Pons (tissue), 1 donor: ENCODE results near the gene TRPT1.
"Not testable (repeated sequence)": the region's sequence is repeated elsewhere in the genome, so short reads cannot be mapped to it uniquely, and the experiment has no call there.

Experiments
- DNase-seq: peaks from one replicate; pipeline ENCODE4 v3.0.0-alpha.2; 2016; ENCODE audit warnings: low spot score

The TRPT1 gene

DNA sequence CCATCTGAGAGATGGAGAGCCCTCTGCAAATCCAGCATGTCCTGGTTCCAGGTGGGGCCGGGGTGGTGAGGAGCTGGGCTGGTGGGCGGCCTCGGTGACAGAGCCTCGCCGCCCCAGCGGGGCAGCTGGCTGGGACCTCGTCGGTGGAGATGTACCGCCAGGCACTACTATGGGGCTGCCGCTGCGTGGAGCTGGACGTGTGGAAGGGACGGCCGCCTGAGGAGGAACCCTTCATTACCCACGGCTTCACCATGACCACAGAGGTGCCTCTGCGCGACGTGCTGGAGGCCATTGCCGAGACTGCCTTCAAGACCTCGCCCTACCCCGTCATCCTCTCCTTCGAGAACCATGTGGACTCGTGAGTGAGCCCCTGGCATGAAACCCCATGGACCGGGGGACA is 32.4 kb upstream of the TRPT1 start:
- DNase-seq: no peak

DNA sequence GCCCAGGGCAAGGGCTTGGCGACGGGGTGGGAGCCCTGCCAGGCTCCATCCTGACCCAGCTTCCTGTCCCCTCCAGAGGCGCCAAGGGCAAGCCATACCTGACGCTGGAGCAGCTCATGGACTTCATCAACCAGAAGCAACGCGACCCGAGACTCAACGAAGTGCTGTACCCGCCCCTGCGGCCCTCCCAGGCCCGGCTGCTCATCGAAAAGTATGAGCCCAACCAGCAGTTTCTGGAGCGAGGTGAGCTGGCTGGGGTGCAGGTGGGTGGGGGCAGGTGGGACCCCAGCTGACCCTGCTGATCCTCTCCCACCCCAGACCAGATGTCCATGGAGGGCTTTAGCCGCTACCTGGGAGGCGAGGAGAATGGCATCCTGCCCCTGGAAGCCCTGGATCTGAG is 30.3 kb upstream of the TRPT1 start:
- no peak for DNase-seq

DNA sequence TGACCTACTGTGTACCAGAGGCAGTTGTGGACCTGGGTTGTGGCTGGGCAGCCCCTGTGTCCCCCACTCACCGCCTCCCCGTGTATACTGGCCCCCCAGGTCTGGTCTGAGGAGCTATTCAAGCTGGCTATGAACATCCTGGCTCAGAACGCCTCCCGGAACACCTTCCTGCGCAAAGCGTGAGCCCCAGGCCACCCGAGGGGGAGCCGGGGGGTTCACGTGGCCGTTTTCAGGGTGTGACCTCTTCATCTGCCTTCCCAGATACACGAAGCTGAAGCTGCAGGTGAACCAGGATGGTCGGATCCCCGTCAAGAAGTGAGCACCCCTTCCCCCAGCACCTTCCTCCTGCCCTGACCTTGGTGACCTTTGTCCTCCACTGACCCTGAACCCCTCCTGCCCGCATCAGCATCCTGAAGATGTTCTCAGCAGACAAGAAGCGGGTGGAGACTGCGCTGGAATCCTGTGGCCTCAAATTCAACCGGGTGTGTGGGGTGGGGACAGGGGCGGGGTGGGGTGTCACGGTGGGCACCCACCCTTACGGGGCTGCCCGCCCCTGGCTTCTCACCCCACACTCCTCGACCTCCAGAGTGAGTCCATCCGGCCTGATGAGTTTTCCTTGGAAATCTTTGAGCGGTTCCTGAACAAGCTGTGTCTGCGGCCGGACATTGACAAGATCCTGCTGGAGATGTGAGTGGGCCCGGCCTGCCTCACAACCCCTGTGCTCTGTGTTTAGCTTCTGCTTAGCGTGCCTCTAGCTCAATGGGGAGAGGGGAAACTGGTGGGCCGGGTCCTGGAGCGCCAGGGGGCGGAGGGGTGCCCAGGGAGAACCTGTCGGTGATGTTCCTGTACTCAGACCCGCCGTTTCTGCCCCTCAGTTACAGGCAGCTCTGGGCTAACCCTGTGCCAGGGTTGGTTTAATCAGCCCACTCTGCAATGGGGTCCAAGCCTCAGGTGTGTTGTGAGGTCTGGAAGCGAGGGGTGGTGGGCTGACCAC is 29.4 kb upstream of the TRPT1 start:
- no peak for DNase-seq

DNA sequence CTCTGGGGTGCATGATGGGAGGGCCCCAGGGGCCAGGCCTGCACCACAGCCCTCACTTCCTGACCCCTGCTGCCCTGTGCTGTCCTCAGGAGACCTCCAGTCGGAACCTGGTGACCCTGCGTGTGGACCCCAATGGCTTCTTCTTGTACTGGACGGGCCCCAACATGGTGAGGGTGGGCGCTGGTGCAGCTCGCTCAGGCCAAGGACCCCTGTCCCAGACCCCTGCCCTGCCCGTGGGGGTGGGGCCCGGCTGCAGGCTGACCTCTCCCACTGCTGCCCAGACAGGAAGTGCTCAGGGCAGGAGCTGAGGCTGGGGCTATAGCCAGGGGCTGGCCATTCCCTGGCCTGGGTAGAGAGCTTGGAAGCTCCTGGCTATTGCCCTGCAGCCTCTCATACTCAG is 28.3 kb upstream of the TRPT1 start:
- no peak for DNase-seq

DNA sequence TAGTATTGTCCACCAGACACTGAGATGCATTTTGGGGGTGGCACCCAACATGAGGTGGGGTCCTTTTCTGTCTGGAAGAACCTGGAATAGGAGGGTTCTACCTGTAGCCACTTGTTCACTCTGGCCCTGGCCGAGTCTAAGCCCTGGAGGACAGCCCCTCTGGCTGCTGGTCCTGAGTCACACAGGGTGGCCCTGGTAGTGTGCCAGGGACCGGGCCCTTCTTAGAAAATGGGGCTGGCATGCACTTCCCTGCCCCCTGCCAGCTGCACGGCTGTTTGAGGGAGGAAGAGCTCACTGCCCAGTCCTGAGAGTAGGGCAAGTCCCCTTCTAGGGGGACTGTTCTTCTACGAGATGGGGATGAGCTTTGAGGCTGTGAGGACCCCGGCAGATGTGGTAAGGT is 27.5 kb upstream of the TRPT1 start:
- no peak for DNase-seq

DNA sequence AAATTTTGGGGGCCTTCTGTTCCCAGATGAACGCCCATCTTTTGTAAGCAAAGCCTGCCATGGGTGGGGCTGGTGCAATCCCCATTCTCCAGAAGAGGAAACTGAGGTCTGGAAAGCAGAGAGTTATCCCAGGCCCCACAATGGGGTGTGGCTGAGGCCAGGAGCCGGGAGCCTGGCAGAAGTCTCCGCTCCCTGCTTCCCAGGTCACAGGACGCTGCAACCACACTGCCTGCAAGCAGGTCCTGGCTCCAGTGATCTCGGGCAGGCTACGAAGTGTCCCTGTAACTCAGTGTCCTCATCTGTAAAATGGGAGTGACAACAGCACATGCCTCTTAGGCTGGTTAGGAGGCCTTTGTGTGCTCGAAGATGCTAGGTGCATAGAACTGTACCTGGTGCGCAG is 27.1 kb upstream of the TRPT1 start:
- no peak for DNase-seq

DNA sequence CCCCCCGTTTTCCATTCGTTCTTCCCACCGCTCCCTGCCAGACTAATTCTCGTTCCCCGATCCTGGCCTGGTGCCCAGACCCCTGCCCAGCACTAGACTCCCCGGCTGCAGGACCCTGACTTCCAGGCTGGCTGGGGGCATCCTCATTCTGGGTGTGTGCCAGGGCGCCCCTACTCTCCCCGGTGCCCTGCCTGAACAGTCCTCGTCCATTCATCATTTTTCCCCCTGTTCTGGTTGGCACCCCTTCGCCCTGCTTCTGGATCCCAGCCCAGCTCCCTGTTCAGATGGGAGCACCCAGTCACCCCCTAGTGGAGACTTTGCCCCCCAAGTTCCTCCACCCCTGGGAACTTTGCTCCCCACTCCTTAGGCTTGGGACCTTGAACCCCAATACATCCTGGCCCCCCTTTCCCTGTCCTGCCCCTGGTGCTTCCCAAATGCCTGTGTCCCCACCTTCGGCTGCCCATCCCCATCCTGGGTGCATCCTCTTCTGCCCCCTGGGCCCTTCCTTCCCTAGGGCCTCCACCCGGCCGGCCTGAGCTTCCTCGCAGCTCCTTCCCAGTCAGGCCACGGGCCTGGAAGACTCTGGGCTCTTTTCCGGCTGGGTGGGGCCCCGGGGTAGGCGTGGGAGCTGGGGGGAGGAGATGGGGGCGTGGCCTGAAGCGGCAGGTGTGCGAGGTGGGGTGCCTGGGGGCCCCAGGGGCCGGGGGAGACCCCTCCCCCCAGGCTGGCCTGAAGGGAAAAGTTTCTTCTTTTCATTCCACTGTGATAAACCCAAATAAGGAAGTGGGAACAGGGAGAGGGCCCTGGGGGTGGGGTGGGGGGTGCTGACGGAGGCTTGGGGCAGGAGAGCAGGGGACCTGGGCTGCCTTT is 26.3 kb upstream of the TRPT1 start:
- DNase-seq: no peak

DNA sequence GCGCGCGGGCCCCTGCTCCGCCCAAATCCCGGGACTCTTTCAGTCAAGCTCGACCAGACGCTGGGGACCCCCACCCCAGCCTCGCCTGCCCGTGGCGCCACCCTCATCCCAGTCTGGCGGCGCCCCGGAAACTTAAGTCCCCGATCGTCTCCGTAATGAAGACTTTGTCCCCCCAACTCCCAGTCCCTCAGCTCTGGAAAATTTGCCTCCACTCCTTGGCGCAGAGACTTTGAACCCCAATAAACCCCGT is 25.7 kb upstream of the TRPT1 start:
- no peak for DNase-seq

DNA sequence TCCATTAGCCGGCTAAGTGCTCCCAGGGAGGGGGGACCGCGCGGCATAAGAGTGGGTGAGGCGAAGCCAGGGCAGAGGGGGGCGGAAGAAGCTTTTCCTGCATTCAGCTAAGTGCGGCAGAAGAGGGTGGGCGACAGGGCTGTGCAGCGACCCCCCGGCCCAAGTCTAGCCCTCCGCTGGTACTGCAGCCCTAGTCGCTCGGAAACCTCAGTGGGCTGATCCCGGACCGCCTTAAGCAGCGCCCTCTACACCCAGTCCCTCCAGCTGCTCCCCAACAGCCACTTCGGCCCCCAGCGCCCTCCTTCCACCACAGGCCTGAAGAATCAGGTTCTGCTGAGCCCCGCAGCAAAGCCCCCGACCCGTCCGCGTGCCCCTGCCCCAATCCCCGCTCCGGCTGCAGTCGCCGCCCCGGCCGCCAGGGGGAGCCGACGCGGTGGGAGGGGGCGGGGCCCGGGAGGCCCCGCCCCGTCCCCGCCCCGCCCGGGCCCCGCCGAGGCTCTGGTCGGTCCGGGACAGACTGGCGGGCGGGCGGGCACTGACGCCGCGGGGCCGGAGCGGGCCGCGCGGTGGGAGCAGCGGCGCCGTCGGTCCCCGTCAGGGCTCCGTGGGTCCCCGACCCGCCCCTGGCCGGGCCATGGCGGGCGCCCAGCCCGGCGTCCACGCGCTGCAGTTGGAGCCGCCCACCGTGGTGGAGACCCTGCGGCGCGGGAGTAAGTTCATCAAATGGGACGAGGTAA is 25.2 kb upstream of the TRPT1 start, which contains the start of gene PLCB3:
Gene PLCB3, plus strand, starts transcription at position 515 of the 737 bp plus-strand sequence. Its CDS starts 120 bp downstream, at position 635.
- DNase-seq: no peak

DNA sequence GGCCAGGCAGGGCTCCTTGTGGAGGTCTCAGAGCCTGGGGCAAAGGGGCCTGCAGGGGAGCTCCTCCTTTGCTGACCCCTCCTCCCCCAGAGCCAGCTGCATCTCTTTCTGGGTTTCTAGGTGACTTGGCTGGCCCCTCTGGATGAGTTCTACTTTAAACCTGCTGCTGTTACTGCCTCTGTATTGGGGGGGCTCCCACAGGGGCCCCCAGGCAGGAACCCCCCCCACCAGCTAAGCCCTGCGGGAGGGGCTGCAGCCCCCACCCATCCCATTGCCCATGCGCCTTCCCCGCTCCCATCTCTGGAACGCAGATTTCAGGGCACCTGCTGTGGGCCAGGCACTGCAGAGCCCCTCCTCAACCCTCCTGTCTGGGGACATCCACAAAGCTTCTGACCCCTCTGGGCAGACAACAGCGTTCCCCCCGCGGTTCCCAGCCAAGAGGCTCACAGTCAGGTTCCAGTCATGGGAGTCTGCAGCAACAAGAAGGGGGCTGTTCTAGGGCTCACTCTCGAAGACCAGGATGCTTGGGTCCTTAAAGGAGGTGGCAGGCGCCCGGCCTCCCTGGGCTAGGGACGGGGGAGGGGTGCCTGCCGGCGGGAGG is 24.5 kb upstream of the TRPT1 start:
- no peak for DNase-seq

DNA sequence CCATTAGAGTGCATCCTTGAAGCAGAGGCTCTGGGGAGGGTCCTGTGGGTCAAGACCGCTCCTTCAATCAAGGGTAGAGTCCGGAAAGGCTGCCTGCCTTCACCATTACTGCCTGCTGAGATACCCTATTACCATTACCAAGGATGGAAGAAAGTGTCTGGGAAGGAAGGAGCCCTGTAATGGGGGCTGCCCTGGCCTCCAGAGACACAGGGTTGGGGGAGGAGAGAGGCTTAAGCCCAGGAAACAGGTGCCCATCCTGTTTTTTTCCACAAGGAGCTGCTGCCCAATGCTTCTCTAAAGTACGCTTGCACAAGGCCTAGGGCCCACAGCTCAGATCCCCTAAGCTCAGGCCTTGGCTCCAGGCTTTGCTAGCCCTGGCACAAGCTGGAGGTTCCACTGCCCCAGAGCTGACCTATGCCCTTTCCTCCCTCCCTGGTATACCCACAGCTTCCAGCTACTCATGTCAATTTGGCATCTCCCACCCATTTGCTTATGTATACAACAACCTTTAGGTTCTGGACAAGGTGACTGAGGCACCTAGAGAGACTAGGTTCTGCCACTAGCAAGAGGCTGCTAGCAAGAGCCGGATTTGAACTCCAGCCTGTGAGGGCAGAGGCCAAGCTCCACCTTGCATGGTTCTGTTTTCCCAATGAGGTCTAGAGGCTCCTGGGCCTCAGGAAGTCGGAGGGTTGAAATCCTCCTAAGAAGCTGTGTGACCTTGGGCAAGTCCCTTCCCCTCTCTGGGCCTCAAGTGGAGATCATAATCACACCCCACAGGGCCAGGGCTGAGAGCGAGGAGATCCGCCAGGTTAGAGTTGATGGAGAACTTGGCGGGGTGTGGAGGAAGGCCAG is 23.8 kb upstream of the TRPT1 start:
- DNase-seq: no peak

DNA sequence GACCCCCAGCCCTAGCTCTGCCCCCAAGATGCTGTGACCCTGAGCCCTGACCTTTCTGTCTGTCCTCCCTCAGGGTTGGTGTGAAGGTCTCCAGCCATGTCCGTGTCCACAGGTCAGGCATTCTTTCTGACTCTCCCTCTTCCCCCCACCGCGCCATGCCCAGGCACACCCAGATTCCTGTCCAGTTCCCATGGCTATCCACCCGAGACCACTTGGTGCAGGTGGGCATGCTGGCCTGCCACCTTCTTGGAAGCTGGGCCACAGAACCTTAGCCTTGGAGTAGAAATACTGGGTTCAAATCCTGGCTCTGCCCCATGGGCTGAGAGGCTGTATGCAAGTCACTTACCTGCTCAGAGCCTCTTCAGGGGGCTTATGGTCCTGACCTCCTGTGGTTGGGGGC is 23.1 kb upstream of the TRPT1 start:
- no peak for DNase-seq

DNA sequence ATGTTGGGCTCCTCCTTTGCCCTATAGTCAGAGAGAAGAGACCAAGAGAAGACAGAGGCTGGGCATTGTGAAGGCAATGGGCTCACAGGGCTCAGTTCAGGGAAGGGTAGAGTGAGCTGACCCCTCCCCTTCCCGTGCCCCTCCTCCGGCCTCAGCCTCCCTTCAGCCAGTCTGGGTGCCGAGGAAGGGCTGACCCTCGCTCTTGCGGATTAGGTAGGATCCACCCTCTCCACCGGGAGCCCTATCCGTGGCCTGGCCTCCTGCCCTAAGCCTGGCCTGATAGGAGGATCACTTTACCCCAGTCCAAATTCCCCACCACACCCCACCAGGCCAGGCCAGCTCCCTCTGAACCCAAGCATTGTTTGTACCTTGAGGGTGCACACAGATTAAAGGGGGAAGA is 22.6 kb upstream of the TRPT1 start:
- DNase-seq: no peak

DNA sequence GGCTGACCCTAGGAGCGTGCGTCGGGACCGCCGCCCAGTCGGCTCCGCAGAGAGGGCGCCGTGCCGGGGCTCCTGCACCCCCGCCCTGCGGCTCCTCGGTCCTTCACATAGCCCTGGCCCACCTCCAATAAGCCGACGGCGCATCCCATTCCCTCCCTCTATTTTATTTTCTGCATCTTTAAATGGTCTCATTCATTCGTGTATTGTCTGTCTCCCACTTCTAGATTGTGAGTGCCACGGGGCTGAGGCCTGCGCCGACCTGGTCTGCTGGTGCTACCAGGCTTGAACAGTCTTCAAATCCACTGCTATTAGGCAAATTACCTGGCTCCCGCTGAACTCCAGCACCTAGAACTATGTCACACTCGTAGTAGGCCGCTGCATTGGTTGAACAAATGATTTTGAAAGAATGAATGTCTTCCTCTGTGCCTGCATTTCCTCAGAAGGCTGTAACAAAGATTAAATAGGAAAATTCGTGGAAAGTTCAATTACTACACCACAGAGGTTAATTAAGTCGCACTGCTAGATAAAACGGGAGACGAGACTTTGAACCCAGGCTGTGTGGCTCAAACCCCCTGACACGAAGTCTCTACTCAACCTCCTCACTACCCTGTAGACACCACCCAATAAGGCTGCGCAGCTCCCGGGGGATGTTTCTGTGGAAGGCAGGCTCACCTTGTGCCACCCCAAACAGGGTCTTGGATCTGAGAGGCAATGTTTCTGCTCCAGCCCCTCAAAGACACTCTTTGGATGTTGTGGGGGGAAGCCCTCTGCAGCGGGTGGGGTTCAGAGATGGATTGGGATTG is 21.9 kb upstream of the TRPT1 start:
- DNase-seq: no peak

DNA sequence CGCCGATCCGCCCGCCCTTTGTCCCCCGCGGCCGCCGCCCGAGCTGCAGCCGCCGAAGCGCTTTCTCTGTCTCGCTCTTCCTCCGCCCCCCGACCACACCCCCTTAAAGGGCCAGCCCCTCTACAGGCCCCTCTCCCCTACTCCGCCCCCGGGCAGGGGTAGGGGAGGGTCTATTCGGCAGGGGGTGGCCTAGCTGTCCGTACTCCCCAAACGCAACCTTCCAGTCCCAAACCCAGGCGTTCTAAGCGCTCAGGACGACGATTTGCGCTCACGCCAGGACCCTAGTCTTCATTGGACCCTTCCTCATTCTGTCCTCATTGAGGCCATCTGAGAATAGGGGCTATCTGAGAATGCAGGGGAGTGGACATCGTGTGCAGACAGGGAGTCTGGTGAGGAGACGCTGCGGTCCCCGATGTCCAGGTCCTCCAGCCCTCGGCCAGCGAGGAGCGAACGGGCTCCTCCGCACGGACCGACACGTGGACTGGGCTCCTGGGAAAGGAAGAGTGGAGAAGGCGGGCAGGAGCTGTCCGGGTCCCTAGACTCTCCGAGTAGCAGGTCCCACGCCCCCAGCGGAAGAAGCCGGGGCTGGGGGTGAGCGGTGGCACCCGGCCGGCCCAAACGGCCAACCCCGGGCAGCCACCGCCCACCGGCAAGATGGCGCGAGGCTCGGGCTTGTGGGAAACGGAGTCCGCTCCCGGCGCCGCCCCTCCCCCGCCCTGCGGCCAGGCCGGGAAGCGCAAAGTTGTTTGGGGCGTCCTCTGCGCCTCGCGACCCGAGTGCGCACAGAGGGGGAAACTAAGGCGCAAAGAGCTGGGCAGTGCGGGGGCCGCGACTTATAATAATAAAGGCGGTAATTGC is 21.1 kb upstream of the TRPT1 start, which contains the start of gene PPP1R14B:
Gene PPP1R14B, minus strand, starts transcription at position 73 of the 858 bp plus-strand sequence. CDS start 270 bp downstream, outside the sequence.
- no peak for DNase-seq

DNA sequence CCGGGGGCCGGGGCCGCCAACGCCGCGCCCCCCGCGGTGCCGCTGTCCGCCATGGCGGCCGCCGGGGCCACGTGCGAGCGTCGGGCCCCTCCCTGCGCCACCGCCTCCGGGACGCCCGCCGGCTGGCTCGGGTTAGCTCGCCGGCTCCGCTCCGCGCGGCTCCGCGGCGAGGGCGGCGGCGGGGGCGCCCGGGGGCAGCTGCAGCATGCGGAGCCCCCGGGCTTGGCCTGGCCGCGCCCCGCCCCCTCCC is 20.6 kb upstream of the TRPT1 start:
- DNase-seq: not testable (repeated sequence)

DNA sequence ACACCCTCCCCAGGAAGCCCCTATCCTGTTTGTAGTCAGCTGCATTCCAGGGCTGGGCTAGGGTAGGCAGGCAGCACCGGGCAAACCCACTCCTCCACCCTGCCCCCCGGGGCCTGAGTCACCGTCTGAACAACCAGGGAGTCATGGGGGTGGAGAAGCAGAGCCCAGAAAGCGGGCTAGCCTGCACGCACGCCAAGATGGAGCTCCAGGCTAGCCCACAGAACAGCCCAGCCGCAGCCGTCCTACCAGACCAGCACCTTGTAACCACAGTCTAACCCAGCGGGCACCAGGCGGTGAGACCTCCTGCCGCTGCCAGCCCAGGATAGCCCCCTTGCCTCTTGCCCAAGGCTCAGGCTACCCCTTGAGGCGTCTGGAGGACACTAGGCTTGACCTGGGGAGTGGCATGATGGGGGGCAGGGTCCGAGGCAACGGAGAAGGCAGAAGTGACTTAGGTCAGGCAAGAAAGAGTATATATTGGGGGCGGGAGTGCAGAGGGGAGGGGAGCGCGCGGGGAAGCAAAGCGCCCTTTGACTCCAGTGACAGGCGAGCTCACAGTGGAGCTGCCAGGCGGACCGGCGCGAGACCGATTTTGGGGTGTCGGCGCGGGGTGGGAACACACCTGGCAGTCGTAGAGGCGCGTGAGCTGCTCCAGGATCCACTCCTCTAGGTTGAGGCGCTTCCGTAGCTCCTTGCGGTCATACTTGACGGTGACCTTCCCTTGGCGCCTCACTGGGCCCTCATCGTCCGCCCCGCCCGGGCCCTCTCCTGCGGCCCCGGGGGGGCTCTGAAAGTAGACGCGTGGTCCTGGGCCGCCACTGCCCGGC is 20.0 kb upstream of the TRPT1 start:
- DNase-seq: no peak

DNA sequence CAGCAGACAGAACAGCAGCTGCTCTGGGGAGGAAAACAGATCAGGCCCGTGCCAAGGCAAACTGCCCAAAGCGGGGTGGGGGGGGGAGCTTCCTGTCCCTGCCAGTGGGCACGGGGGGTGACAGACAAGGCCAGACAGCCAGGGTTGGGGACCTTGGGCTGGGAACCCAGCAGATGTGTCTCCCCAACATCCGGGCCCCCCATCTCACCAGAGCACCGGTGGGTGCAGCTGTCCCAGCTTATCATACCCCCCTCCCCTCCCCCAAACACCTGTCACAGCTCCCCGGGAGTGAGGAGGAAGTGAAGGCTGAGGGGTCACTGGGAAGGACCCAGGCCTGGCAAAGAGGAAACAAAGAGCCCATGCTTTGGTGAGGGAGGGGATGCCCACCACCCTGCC is 19.4 kb upstream of the TRPT1 start:
- DNase-seq: no peak

DNA sequence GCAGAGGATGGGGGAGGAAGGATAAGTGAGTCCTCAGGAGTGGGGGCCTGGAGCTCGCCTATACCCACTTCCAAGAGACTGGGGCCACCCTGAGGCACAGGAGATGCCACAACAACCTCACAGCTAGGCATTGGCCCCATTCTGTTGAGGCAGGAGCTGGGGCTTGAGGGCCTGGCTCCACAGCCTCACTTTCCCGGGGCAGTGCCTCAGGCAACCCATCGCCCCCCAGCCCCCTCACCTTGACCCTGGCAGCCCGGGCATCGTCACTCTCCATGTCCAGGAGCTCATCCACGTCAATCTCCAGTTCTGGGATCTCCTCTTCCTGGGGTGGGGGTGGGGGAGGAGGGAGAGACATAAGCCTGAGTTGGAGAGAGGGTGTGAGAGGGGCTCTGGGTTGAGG is 19.0 kb upstream of the TRPT1 start:
- DNase-seq: no peak
